C4-2B (cell line): ENCODE results near the gene KRT27.

Experiments used
- H3K27ac ChIP-seq: fragments of 450-650 bp; 2 replicates; pipeline ENCODE4 v1.5.1; 2017
- CTCF ChIP-seq: fragments of 450-650 bp; conservative IDR thresholded peaks from 2 replicates; pipeline ENCODE4 v1.5.1; 2017; ENCODE audit warnings: mild to moderate bottlenecking
- ZFX ChIP-seq: fragments of 450-650 bp; IDR thresholded peaks from 2 replicates; pipeline ENCODE4 v1.6.1; 2017

Gene KRT27

GRCh38 chr17:40794466-40794865 is 12.1 kb upstream of the KRT27 start:
- no peak overlapping the region for H3K27ac ChIP-seq
- TF ChIP-seq ZFX (no peak), CTCF (no peak)

- TF ChIP-seq ZFX, result no peak
- TF ChIP-seq CTCF, result no peak
- no peak overlapping the region for H3K27ac ChIP-seq
These were observed 11.5 kb upstream of the KRT27 start for GRCh38 chr17:40793832-40794231.

GRCh38 chr17:40791787-40792436 is 9.6 kb upstream of the KRT27 start:
- no peak overlapping the region for H3K27ac ChIP-seq
- TF ChIP-seq ZFX, result no peak
- TF ChIP-seq CTCF, result peak; percentile 89

- TF ChIP-seq CTCF (no peak), ZFX (no peak)
- H3K27ac ChIP-seq, result no peak overlapping the region
These were observed 8.8 kb upstream of the KRT27 start for GRCh38 chr17:40791111-40791510.

GRCh38 chr17:40779181-40779909 is 3.0 kb downstream of the KRT27 start:
- no peak overlapping the region for H3K27ac ChIP-seq
- TF ChIP-seq CTCF, result no peak
- TF ChIP-seq ZFX, result no peak

- TF ChIP-seq ZFX, result no peak
- TF ChIP-seq CTCF, result no peak
- H3K27ac ChIP-seq, result no peak overlapping the region
These were observed 3.9 kb downstream of the KRT27 start for GRCh38 chr17:40778461-40778860.

GRCh38 chr17:40777971-40778370 is 4.4 kb downstream of the KRT27 start:
- no peak for TF ChIP-seq CTCF
- no peak for TF ChIP-seq ZFX
- no peak overlapping the region for H3K27ac ChIP-seq
